Measurements from ENCODE around the gene SFXN1.

DNA sequence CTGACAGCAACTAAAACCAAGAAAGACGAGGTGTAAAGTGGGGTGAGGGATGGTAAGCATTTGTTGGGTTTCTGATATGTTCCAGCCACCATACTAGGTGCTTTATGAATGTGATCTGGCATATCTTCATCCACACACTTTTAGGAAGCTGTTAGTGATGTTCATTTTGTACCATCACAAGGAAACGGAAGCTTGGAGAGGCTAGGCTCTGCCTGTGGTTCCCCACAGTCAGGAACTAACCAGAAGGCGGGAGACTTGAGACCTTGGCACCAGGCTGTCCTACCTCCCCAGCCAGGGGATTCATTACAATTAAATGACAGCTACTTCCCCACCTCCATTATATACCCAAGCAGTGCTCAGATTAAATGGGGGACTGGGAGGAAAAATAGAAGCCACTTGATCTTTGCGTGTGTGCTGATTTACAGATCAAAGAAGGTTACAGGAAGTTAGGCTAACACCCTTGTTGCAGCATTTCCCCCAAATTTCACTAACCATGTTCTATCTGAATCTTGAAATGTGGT, 43.0 kb downstream of the SFXN1 start:
- TF ChIP-seq CTCF (IDR thresholded peaks at IDR 0.05; ENCODE audit: low read depth, low read length, missing input control) (no peak), HNF4A (conservative IDR thresholded peaks at IDR 0.05) (no peak), EGR1 (IDR thresholded peaks at IDR 0.05; ENCODE audit: low read depth in 2 of 2) (no peak), TAF1 (conservative IDR thresholded peaks at IDR 0.05) (no peak), JUND (IDR thresholded peaks at IDR 0.05) (no peak), RAD21 (IDR thresholded peaks at IDR 0.05) (no peak), SP1 (IDR thresholded peaks at IDR 0.05) (no peak), GABPA (IDR thresholded peaks at IDR 0.05 in 1 of 2, conservative IDR thresholded peaks at IDR 0.05 in 1 of 2) (no peak), ATF3 (IDR thresholded peaks at IDR 0.05) (no peak)
- TF ChIP-seq, protein P1, sequence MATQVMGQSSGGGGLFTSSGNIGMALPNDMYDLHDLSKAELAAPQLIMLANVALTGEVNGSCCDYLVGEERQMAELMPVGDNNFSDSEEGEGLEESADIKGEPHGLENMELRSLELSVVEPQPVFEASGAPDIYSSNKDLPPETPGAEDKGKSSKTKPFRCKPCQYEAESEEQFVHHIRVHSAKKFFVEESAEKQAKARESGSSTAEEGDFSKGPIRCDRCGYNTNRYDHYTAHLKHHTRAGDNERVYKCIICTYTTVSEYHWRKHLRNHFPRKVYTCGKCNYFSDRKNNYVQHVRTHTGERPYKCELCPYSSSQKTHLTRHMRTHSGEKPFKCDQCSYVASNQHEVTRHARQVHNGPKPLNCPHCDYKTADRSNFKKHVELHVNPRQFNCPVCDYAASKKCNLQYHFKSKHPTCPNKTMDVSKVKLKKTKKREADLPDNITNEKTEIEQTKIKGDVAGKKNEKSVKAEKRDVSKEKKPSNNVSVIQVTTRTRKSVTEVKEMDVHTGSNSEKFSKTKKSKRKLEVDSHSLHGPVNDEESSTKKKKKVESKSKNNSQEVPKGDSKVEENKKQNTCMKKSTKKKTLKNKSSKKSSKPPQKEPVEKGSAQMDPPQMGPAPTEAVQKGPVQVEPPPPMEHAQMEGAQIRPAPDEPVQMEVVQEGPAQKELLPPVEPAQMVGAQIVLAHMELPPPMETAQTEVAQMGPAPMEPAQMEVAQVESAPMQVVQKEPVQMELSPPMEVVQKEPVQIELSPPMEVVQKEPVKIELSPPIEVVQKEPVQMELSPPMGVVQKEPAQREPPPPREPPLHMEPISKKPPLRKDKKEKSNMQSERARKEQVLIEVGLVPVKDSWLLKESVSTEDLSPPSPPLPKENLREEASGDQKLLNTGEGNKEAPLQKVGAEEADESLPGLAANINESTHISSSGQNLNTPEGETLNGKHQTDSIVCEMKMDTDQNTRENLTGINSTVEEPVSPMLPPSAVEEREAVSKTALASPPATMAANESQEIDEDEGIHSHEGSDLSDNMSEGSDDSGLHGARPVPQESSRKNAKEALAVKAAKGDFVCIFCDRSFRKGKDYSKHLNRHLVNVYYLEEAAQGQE (IDR thresholded peaks at IDR 0.05): no peak
- TF ChIP-seq, protein P2, sequence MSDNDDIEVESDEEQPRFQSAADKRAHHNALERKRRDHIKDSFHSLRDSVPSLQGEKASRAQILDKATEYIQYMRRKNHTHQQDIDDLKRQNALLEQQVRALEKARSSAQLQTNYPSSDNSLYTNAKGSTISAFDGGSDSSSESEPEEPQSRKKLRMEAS (IDR thresholded peaks at IDR 0.05): no peak
- TF ChIP-seq, protein P3, sequence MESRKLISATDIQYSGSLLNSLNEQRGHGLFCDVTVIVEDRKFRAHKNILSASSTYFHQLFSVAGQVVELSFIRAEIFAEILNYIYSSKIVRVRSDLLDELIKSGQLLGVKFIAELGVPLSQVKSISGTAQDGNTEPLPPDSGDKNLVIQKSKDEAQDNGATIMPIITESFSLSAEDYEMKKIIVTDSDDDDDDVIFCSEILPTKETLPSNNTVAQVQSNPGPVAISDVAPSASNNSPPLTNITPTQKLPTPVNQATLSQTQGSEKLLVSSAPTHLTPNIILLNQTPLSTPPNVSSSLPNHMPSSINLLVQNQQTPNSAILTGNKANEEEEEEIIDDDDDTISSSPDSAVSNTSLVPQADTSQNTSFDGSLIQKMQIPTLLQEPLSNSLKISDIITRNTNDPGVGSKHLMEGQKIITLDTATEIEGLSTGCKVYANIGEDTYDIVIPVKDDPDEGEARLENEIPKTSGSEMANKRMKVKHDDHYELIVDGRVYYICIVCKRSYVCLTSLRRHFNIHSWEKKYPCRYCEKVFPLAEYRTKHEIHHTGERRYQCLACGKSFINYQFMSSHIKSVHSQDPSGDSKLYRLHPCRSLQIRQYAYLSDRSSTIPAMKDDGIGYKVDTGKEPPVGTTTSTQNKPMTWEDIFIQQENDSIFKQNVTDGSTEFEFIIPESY (IDR thresholded peaks at IDR 0.05): no peak

Data from liver (tissue), 3 donors.